Pancreas (tissue), 10 donors: ENCODE results near the gene SPATA7. TPM values are rescaled to one million over a fixed set of nuclear protein-coding genes. Genes with fewer than 3 reads are reported as not detected.

ENCODE experiments used
- ATAC-seq, 4 donors: fragments of 200-7000 bp; cut with Tn5 transposase; one replicate each; pipeline versions ENCODE4 v1.8.0 to v1.9.1; 2020; ENCODE audit warnings: mild to moderate bottlenecking in 4 of 4, moderate library complexity in 4 of 4
- DNase-seq, 6 donors: peaks; one replicate each; pipeline ENCODE4 v3.0.0-alpha.2; 2020
- FAIRE-seq: peaks from 2 replicates; lab custom pipeline; 2012; peaks lifted over from hg19 to GRCh38; lab: Jason Lieb, UNC
- H3K27ac ChIP-seq, 4 donors: fragments of 200-600 bp; sonication (generic); 1 replicate in 3 of 4; 2 replicates in 1 of 4; pipeline versions ENCODE4 v1.5.0 to v1.8.0; 2020
- H3K27me3 ChIP-seq, 4 donors: fragments of 200-600 bp; one replicate each; pipeline ENCODE4 v1.8.0; 2021
- H3K36me3 ChIP-seq, 3 donors: fragments of 200-600 bp; sonication (generic) in 1 of 3; one replicate each; pipeline versions ENCODE4 v1.5.0 to v1.8.0; 2020 to 2021
- H3K4me1 ChIP-seq, 3 donors: fragments of 200-600 bp; one replicate each; pipeline ENCODE4 v1.8.0; 2021
- H3K4me3 ChIP-seq, 4 donors: fragments of 200-600 bp; sonication (generic) in 2 of 4; one replicate each; pipeline versions ENCODE4 v1.5.0 to v1.8.0; 2020 to 2021
- H3K9me3 ChIP-seq, 4 donors: fragments of 200-600 bp; one replicate each; pipeline ENCODE4 v1.8.0; 2021
- CTCF ChIP-seq, 4 donors: fragments of 200-600 bp; sonication (generic) in 3 of 4; IDR thresholded peaks; one replicate each; pipeline versions ENCODE4 v1.5.0 to v1.8.0; 2021; ENCODE audit warnings: antibody characterized with exemption in 4 of 4
- WGBS, 2 donors: extraction: QIAGEN DNeasy Blood & Tissue Kit; methylation state at CpG; one replicate each; pipeline ENCODE4 v1.1.7; 2013; 5-methylcytosine and 5-hydroxymethylcytosine counted together
- intact Hi-C, 3 donors: fragments of 100-400 bp; cut with DNase I; formaldehyde crosslinking; loops; one replicate each; pipeline versions ENCODE4 v1.11.1 to v1.14.2; 2022
- polyA plus RNA-seq, 2 donors: library from polyadenylated mRNA; stranded (reverse); fragments of 200-250 nt; gene quantifications; one replicate each; pipeline ENCODE4 v1.2.3, GENCODE V29; 2013
- total RNA-seq, 6 donors: library from RNA; stranded (reverse); fragmentation: NEBNext Ultra II Directional in 4 of 6; extraction: Animal tissue kit (Norgen Biotek cat#: 25700) in 4 of 6; gene quantifications; one replicate each; pipeline versions ENCODE4 v1.2.1 to v1.2.4, GENCODE V29; 2021 to 2023
- donor health status: healthy with polysubstance abuse.
- donor health status: DM: no; HTN: no; CAD: no; lungs with moderate emphysema.
- donor health status: DM: no; HTN: no; CAD: no.
- donor health status: control.
- donor health status: control.
- donor health status: Bipolar disorder and iron deficiency.
- donor health status: DM: yes; HTN: yes; CAD: no.
- donor health status: DM: no; HTN: no; CAD: no.
- donor health status: DM: no; HTN: no; CAD: no.
- donor health status: DM: yes; HTN: yes; CAD: no.

The SPATA7 gene
- total RNA-seq (10 to 100 TPM in 1 of 6 donors, 1 to 10 TPM in 5; 5.4 to 10.5 (median 8.0) TPM), polyA plus RNA-seq (10 to 100 TPM in 1 of 2 donors, 1 to 10 TPM in 1; 6.1 to 16.8 TPM)

- H3K27ac ChIP-seq, result peak within 1 kb of the TSS; percentile 64 to 81 (median 76)
- H3K36me3 ChIP-seq, result no peaks in the 10 kb centered on the region
- peak within 1 kb of the TSS; percentile 70 to 91 (median 82) for H3K4me3 ChIP-seq
- no peak for TF ChIP-seq CTCF (IDR thresholded peaks at IDR 0.05)
- FAIRE-seq, result no peak
- peak; percentile 98 to 99 (median 99) for ATAC-seq
- intact Hi-C loops, result no loop called here
- H3K4me1 ChIP-seq, result peaks cover 8 to 12% (median 9%) of the 10 kb centered on the region in 3 donors
- peak; percentile 89 to 97 (median 94) for DNase-seq
- H3K27me3 ChIP-seq, result no peaks in the 10 kb centered on the region
- no peaks in the 10 kb centered on the region for H3K9me3 ChIP-seq
- 0% methylated on average over 49 to 50 of the region's 50 CpGs for WGBS, 2 donors
These were observed at the start of gene SPATA7 for GRCh38 chr14:88385212-88386101. Gene SPATA7 (plus strand): TSS chr14:88385657. CDS start chr14:88385819, 162 bp downstream.

GRCh38 chr14:88340357-88340756 lies 45.1 kb upstream of the SPATA7 start:
- no peak for TF ChIP-seq CTCF (IDR thresholded peaks at IDR 0.05)
- Histone ChIP-seq H3K36me3 (no peaks in the 10 kb centered on the region), H3K27me3 (no peaks in the 10 kb centered on the region), H3K4me1 (no peaks in the 10 kb centered on the region), H3K9me3 (no peaks in the 10 kb centered on the region), H3K4me3 (no peak overlapping the region), H3K27ac (no peak overlapping the region)
- DNase-seq (no peak), FAIRE-seq (peak; percentile 98), ATAC-seq (no peak)
- intact Hi-C loops, result no loop called here

- H3K9me3 ChIP-seq, result no peaks in the 10 kb centered on the region
- H3K27ac ChIP-seq, result no peak overlapping the region
- H3K36me3 ChIP-seq, result no peaks in the 10 kb centered on the region
- ATAC-seq (no peak), DNase-seq (no peak), FAIRE-seq (no peak)
- no peak overlapping the region for H3K4me3 ChIP-seq
- H3K27me3 ChIP-seq, result no peaks in the 10 kb centered on the region
- intact Hi-C loops, result no loop called here
- TF ChIP-seq CTCF (IDR thresholded peaks at IDR 0.05), result no peak
- 66 to 95% methylated on average over 2 of the region's 2 CpGs for WGBS, 2 donors
- no peaks in the 10 kb centered on the region for H3K4me1 ChIP-seq
These were observed 42.5 kb upstream of the SPATA7 start for GRCh38 chr14:88342980-88343379.

- intact Hi-C loops, result no loop called here
- no peak for FAIRE-seq
- H3K36me3 ChIP-seq, result no peaks in the 10 kb centered on the region
- H3K4me3 ChIP-seq, result no peak overlapping the region
- WGBS, 2 donors, result 55 to 66% methylated on average over 5 of the region's 5 CpGs
- no peaks in the 10 kb centered on the region for H3K9me3 ChIP-seq
- no peak for DNase-seq
- no peak for ATAC-seq
- no peaks in the 10 kb centered on the region for H3K4me1 ChIP-seq
- no peak for TF ChIP-seq CTCF (IDR thresholded peaks at IDR 0.05)
- H3K27ac ChIP-seq, result no peak overlapping the region
- no peaks in the 10 kb centered on the region for H3K27me3 ChIP-seq
These were observed 39.3 kb upstream of the SPATA7 start for GRCh38 chr14:88346048-88346639.
